Lung (tissue), 12 donors: ENCODE measurements around the gene CACNG1. TPM values are rescaled to one million over a fixed set of nuclear protein-coding genes. Genes with fewer than 3 reads are reported as not detected.

Experiments
- ATAC-seq: fragments of 200-7000 bp; cut with Tn5 transposase; one replicate; pipeline ENCODE4 v1.9.1; 2020; ENCODE audit warnings: moderate number of reproducible peaks; ENCODE audit not compliant: insufficient read depth, low FRiP score
- DNase-seq, 3 donors: peaks; one replicate each; pipeline ENCODE4 v3.0.0-alpha.2; 2013 to 2017
- H3K27ac ChIP-seq, 2 donors: one replicate each; pipeline ENCODE4 v1.5.1; 2013; ENCODE audit warnings: mild to moderate bottlenecking in 2 of 2, moderate library complexity in 2 of 2, control low read depth in 1 of 2, inconsistent platforms in 1 of 2, low read depth in 1 of 2, low read length in 1 of 2
- H3K27me3 ChIP-seq, 3 donors: one replicate each; pipeline ENCODE4 v1.5.1; 2013; ENCODE audit warnings: low read length in 2 of 3; ENCODE audit not compliant: control insufficient read depth in 3 of 3, insufficient read depth in 3 of 3
- H3K36me3 ChIP-seq, 4 donors: one replicate each; pipeline ENCODE4 v1.5.1; 2013; ENCODE audit warnings: low read length in 4 of 4, mild to moderate bottlenecking in 1 of 4, moderate library complexity in 1 of 4; ENCODE audit not compliant: control insufficient read depth in 4 of 4, insufficient read depth in 4 of 4
- H3K4me1 ChIP-seq, 5 donors: one replicate each; pipeline ENCODE4 v1.5.1; 2013; ENCODE audit warnings: low read length in 5 of 5, mild to moderate bottlenecking in 2 of 5, moderate library complexity in 1 of 5; ENCODE audit not compliant: control insufficient read depth in 5 of 5, insufficient read depth in 5 of 5
- H3K4me3 ChIP-seq: one replicate; pipeline ENCODE4 v1.5.1; 2013; ENCODE audit warnings: mild to moderate bottlenecking, control low read depth, moderate library complexity
- H3K9ac ChIP-seq, 2 donors: one replicate each; pipeline ENCODE4 v1.5.1; 2013; ENCODE audit warnings: low read length in 2 of 2, control low read depth in 1 of 2; ENCODE audit not compliant: insufficient read depth in 1 of 2
- H3K9me3 ChIP-seq, 4 donors: one replicate each; pipeline ENCODE4 v1.5.1; 2013; ENCODE audit warnings: low read length in 3 of 4, mild to moderate bottlenecking in 1 of 4, moderate library complexity in 1 of 4; ENCODE audit not compliant: control insufficient read depth in 4 of 4, insufficient read depth in 3 of 4
- CTCF ChIP-seq: IDR thresholded peaks from 2 replicates; pipeline ENCODE4 v1.5.1; 2012; ENCODE audit warnings: mild to moderate bottlenecking; ENCODE audit errors: control extremely low read depth, extremely low read depth
- WGBS, 2 donors: extraction: QIAGEN DNeasy Blood & Tissue Kit; methylation state at CpG; one replicate each; pipeline ENCODE4 v1.1.7; 2013; 5-methylcytosine and 5-hydroxymethylcytosine counted together
- polyA plus RNA-seq, 2 donors: library from polyadenylated mRNA; stranded (reverse); fragments of 200-250 nt; gene quantifications; one replicate each; pipeline ENCODE4 v1.2.1, GENCODE V29; 2013
- total RNA-seq, 2 donors: library from RNA; depleted of rRNA in 1 of 2; stranded (reverse); fragments of >200 nt in 1 of 2; gene quantifications; one replicate each; pipeline ENCODE4 v1.2.1, GENCODE V29; 2014 to 2021
- donor health status: control.
- donor health status: control.
- donor health status: Bipolar disorder and iron deficiency.
- donor health status: healthy.
- donor health status: DM: yes; HTN: yes; CAD: no.

Gene CACNG1
- total and polyA plus RNA-seq, 4 donors, result 0.05 to 0.08 TPM; not detected in 2

GRCh38 chr17:67067571-67068482 is 23.5 kb downstream of the CACNG1 start:
- no peak for TF ChIP-seq CTCF
- no peak for DNase-seq
- no peaks in the 10 kb centered on the region for H3K27me3 ChIP-seq
- no peak for ATAC-seq
- no peak overlapping the region for H3K27ac ChIP-seq
- peaks cover 0 to 3% (median 1%) of the 10 kb centered on the region in 4 donors for H3K36me3 ChIP-seq
- H3K9me3 ChIP-seq, result no peaks in the 10 kb centered on the region
- H3K9ac ChIP-seq, result no peak overlapping the region
- WGBS, 2 donors, result 91 to 93% methylated on average over 13 of the region's 13 CpGs
- peaks cover 0 to 2% (median 0%) of the 10 kb centered on the region in 5 donors for H3K4me1 ChIP-seq
- no peak overlapping the region for H3K4me3 ChIP-seq

- Histone ChIP-seq H3K27ac (no peak overlapping the region), H3K9me3 (no peaks in the 10 kb centered on the region)
These were observed 24.6 kb downstream of the CACNG1 start for GRCh38 chr17:67068999-67069398.

GRCh38 chr17:67069603-67070136 is 25.3 kb downstream of the CACNG1 start:
- no peak overlapping the region for H3K27ac ChIP-seq
- ATAC-seq, result no peak
- H3K9ac ChIP-seq, result no peak overlapping the region
- H3K36me3 ChIP-seq, result peaks cover 0 to 4% (median 1%) of the 10 kb centered on the region in 4 donors
- 98% methylated on average over 5 of the region's 5 CpGs for WGBS, 2 donors
- no peaks in the 10 kb centered on the region for H3K27me3 ChIP-seq
- no peak for DNase-seq
- no peak overlapping the region for H3K4me3 ChIP-seq
- H3K9me3 ChIP-seq, result no peaks in the 10 kb centered on the region
- TF ChIP-seq CTCF, result no peak
- H3K4me1 ChIP-seq, result peaks cover 0 to 2% (median 0%) of the 10 kb centered on the region in 5 donors

More at GRCh38 chr17:67068999-67069398, 24.6 kb downstream of the CACNG1 start:
- H3K9ac ChIP-seq, result no peak overlapping the region
- no peak overlapping the region for H3K4me3 ChIP-seq
- H3K4me1 ChIP-seq, result peaks cover 0 to 2% (median 0%) of the 10 kb centered on the region in 5 donors
- WGBS, 2 donors, result 59 to 81% methylated on average over 3 of the region's 3 CpGs
- TF ChIP-seq CTCF, result no peak
- H3K27me3 ChIP-seq, result no peaks in the 10 kb centered on the region
- DNase-seq, result no peak
- no peak for ATAC-seq
- peaks cover 0 to 4% (median 1%) of the 10 kb centered on the region in 4 donors for H3K36me3 ChIP-seq
